Measurements from ENCODE around the gene GRM7. TPM values are rescaled to one million over a fixed set of nuclear protein-coding genes. Genes with fewer than 3 reads are reported as not detected.
A peak's percentile ranks its signal among the peaks of the same experiment; 100 is the strongest.

Gene GRM7
- polyA plus RNA-seq, 6 donors from 2014 or later = not detected

DNA sequence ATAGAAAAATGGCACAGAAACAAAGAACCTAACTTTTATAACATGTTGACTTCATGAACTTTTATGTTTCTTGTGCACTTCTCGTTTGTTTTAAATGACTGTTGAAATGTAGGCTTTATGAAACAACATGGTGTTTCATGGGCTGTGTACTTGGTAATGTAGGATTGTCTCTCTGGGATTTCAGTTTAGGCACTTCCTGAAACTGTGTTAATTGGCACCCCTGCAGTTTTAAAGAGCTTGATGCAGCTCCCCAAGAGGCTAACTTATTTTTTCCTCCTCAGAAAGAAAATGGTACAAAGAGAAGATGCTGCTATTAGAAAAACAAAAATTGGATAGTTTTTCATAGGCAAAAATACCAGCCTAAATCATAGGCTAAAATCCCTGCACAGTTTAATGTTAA lies 239.2 kb downstream of the GRM7 start:
- Mint-ChIP-seq H3K36me3 (no peaks in the 10 kb centered on the region), H3K9me3 (peaks cover 2 to 12% (median 6%) of the 10 kb centered on the region in 7 donors), H3K4me1 (no peaks in the 10 kb centered on the region), H3K4me3 (no peak overlapping the region), H3K27ac (no peak overlapping the region), H3K27me3 (no peaks in the 10 kb centered on the region)
- no peak for ATAC-seq (ENCODE audit: low read depth in 2 of 2)
- DNase-seq = no peak

DNA sequence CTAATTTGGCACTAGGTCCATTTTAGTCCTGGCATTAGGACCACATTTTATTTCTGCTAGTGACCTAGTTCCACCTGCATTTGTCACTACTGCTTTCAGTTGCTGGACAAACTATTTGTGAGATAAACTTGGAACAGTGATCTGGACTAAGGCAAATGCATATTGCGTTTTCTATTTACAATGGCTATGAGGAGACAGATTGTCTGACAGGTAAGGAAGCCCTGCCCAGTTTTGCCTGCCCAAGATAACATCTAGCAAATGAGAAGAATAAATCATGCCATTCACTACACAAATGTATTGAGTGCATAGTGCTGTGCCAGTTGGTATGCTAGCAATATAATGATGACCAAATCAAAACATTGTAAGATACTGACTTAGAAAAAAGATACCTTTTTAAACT lies 245.7 kb downstream of the GRM7 start:
- Mint-ChIP-seq H3K9me3 (peaks cover 0 to 11% (median 4%) of the 10 kb centered on the region in 7 donors), H3K27me3 (no peaks in the 10 kb centered on the region), H3K27ac (no peak overlapping the region), H3K4me3 (no peak overlapping the region), H3K4me1 (no peaks in the 10 kb centered on the region), H3K36me3 (no peaks in the 10 kb centered on the region)
- no peak for ATAC-seq (ENCODE audit: low read depth in 2 of 2)
- DNase-seq = no peak

GRCh38 chr3:7112523-7113056 lies 251.7 kb downstream of the GRM7 start:
- H3K9me3 Mint-ChIP-seq = peaks cover 0 to 5% (median 2%) of the 10 kb centered on the region in 7 donors
- H3K27me3 Mint-ChIP-seq = no peaks in the 10 kb centered on the region
- no peak for ATAC-seq (ENCODE audit: low read depth in 2 of 2)

GRCh38 chr3:7144697-7145308 lies 283.9 kb downstream of the GRM7 start:
- no peak overlapping the region for H3K27ac Mint-ChIP-seq
- no peak overlapping the region for H3K4me3 Mint-ChIP-seq
- no peak for DNase-seq
- H3K9me3 Mint-ChIP-seq = peaks cover 0 to 7% (median 0%) of the 10 kb centered on the region in 7 donors
- no peaks in the 10 kb centered on the region for H3K4me1 Mint-ChIP-seq
- H3K27me3 Mint-ChIP-seq = no peaks in the 10 kb centered on the region
- H3K36me3 Mint-ChIP-seq = no peaks in the 10 kb centered on the region
- ATAC-seq (ENCODE audit: low read depth in 2 of 2) = no peak

More at GRCh38 chr3:7112523-7113056, 251.7 kb downstream of the GRM7 start:
- H3K27ac Mint-ChIP-seq = peak overlapping the region in 1 of 6 donors; percentile 33
- H3K4me3 Mint-ChIP-seq = no peak overlapping the region
- H3K4me1 Mint-ChIP-seq = no peaks in the 10 kb centered on the region
- H3K36me3 Mint-ChIP-seq = no peaks in the 10 kb centered on the region
- no peak for DNase-seq

DNA sequence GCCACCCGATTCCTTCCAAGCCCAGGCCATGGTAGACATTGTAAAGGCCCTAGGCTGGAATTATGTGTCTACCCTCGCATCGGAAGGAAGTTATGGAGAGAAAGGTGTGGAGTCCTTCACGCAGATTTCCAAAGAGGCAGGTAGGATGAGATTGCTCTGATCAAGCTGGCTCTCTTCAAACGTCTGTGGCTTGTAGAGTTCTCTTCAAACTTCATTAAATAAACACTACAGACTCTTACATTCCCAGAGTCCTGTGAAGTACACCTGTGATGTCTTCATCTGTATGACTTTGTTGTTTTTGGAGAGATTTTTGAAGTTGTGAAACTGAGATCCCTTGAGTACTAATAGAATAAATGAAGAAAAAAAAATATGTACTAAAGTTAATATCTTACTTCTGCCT lies 285.6 kb downstream of the GRM7 start:
- H3K27me3 Mint-ChIP-seq = no peaks in the 10 kb centered on the region
- no peaks in the 10 kb centered on the region for H3K4me1 Mint-ChIP-seq
- no peak overlapping the region for H3K4me3 Mint-ChIP-seq
- peaks cover 0 to 7% (median 0%) of the 10 kb centered on the region in 7 donors for H3K9me3 Mint-ChIP-seq
- H3K36me3 Mint-ChIP-seq = no peaks in the 10 kb centered on the region
- no peak for DNase-seq
- H3K27ac Mint-ChIP-seq = no peak overlapping the region
- no peak for ATAC-seq (ENCODE audit: low read depth in 2 of 2)

- Mint-ChIP-seq H3K36me3 (no peaks in the 10 kb centered on the region), H3K4me1 (no peaks in the 10 kb centered on the region), H3K9me3 (peaks cover 0 to 15% (median 3%) of the 10 kb centered on the region in 7 donors), H3K4me3 (no peak overlapping the region), H3K27me3 (no peaks in the 10 kb centered on the region), H3K27ac (no peak overlapping the region)
- DNase-seq (no peak), ATAC-seq (ENCODE audit: low read depth in 2 of 2) (no peak)
Observed at GRCh38 chr3:7158516-7158915, 297.6 kb downstream of the GRM7 start.

DNA sequence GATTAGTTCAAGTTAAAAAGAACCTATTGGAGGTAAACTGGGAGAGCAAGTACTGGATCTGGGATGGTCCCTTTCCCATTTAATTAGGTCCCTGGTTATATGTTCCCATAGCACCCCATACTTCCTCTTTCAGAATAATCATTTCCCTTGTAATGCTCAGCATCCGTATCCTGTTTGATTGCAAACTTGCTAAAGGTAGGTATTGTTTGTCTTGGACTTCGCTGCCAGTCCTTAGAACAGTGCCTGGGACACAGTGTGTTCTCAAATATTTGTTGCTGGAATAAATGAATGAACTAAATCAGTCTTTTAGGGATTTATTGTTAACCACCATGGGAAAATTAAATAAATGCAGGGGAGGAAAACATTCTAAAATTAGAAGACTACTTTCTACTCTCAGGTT lies 299.8 kb downstream of the GRM7 start:
- H3K9me3 Mint-ChIP-seq = peaks cover 0 to 15% (median 1%) of the 10 kb centered on the region in 7 donors
- no peaks in the 10 kb centered on the region for H3K27me3 Mint-ChIP-seq
- H3K36me3 Mint-ChIP-seq = no peaks in the 10 kb centered on the region
- no peak for ATAC-seq (ENCODE audit: low read depth in 2 of 2)
- H3K4me3 Mint-ChIP-seq = no peak overlapping the region
- no peaks in the 10 kb centered on the region for H3K4me1 Mint-ChIP-seq
- no peak for DNase-seq
- H3K27ac Mint-ChIP-seq = no peak overlapping the region

- ATAC-seq (ENCODE audit: low read depth in 2 of 2) = no peak
- no peak overlapping the region for H3K4me3 Mint-ChIP-seq
- no peaks in the 10 kb centered on the region for H3K4me1 Mint-ChIP-seq
- H3K9me3 Mint-ChIP-seq = peaks cover 0 to 17% (median 4%) of the 10 kb centered on the region in 7 donors
- DNase-seq = no peak
- no peaks in the 10 kb centered on the region for H3K27me3 Mint-ChIP-seq
- no peak overlapping the region for H3K27ac Mint-ChIP-seq
- H3K36me3 Mint-ChIP-seq = no peaks in the 10 kb centered on the region
Observed at GRCh38 chr3:7166460-7166859, 305.5 kb downstream of the GRM7 start.

- H3K4me3 Mint-ChIP-seq = no peak overlapping the region
- H3K9me3 Mint-ChIP-seq = peaks cover 0 to 8% (median 0%) of the 10 kb centered on the region in 7 donors
- no peaks in the 10 kb centered on the region for H3K36me3 Mint-ChIP-seq
- H3K27ac Mint-ChIP-seq = no peak overlapping the region
- ATAC-seq (ENCODE audit: low read depth in 2 of 2) (no peak), DNase-seq (no peak)
- no peaks in the 10 kb centered on the region for H3K4me1 Mint-ChIP-seq
- H3K27me3 Mint-ChIP-seq = no peaks in the 10 kb centered on the region
Observed at GRCh38 chr3:7171493-7171892, 310.6 kb downstream of the GRM7 start.

- Mint-ChIP-seq H3K27ac (no peak overlapping the region), H3K4me1 (no peaks in the 10 kb centered on the region), H3K9me3 (peaks cover 0 to 11% (median 0%) of the 10 kb centered on the region in 7 donors), H3K27me3 (no peaks in the 10 kb centered on the region), H3K4me3 (no peak overlapping the region), H3K36me3 (no peaks in the 10 kb centered on the region)
- ATAC-seq (ENCODE audit: low read depth in 2 of 2) (no peak), DNase-seq (no peak)
Observed at GRCh38 chr3:7172996-7173395, 312.1 kb downstream of the GRM7 start.

DNA sequence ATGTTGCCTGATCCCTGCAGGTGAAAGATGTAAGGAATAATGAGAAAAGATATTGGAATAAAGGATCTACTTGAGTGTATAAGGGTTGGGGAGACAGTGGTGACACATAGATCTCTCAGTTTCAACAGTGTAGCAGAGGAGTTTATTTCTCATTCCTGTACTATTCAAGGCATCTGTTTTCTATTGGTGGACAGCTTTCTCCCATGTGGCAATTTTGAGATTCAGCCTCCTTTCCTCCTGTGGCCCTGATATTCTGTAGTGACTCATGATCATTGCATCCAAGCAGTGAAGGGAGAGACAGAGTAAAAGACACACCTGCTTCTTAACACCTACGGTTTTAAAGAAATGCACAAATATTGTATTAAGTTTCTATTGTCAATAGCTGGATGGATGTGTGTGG lies 327.6 kb downstream of the GRM7 start:
- H3K4me1 Mint-ChIP-seq = no peaks in the 10 kb centered on the region

GRCh38 chr3:7190095-7190494 lies 329.2 kb downstream of the GRM7 start:
- Mint-ChIP-seq H3K27ac (no peak overlapping the region), H3K4me1 (no peaks in the 10 kb centered on the region), H3K27me3 (no peaks in the 10 kb centered on the region), H3K4me3 (no peak overlapping the region), H3K9me3 (peaks cover 0 to 14% (median 0%) of the 10 kb centered on the region in 7 donors), H3K36me3 (no peaks in the 10 kb centered on the region)
- ATAC-seq (ENCODE audit: low read depth in 2 of 2) = no peak
- DNase-seq = no peak

More for the DNA sequence above, 327.6 kb downstream of the GRM7 start:
- Mint-ChIP-seq H3K9me3 (peaks cover 0 to 14% (median 0%) of the 10 kb centered on the region in 7 donors), H3K4me3 (no peak overlapping the region), H3K27ac (no peak overlapping the region), H3K27me3 (no peaks in the 10 kb centered on the region), H3K36me3 (no peaks in the 10 kb centered on the region)
- ATAC-seq (ENCODE audit: low read depth in 2 of 2) (no peak), DNase-seq (no peak)

DNA sequence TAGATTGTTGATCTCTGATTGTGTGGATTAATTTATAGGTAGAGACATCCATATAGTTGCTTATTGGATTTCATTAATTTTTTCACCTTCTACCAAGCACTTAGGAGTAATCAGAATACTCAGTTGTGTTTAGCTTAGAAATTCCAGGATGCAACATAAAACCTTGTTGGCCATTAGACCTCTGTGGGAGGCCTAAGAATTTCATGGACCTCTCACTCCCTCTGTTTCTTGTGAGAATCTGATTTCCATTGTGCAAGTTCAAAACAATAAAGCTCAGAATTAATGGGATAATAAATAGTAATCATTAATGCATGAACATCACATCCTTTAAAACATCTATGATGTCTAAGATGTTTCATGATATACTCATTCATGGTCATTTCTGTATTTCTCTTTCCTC lies 332.4 kb downstream of the GRM7 start:
- DNase-seq = no peak
- Mint-ChIP-seq H3K9me3 (peaks cover 0 to 10% (median 0%) of the 10 kb centered on the region in 7 donors), H3K4me3 (no peak overlapping the region), H3K4me1 (no peaks in the 10 kb centered on the region), H3K27ac (no peak overlapping the region), H3K27me3 (no peaks in the 10 kb centered on the region), H3K36me3 (no peaks in the 10 kb centered on the region)
- ATAC-seq (ENCODE audit: low read depth in 2 of 2) = no peak

DNA sequence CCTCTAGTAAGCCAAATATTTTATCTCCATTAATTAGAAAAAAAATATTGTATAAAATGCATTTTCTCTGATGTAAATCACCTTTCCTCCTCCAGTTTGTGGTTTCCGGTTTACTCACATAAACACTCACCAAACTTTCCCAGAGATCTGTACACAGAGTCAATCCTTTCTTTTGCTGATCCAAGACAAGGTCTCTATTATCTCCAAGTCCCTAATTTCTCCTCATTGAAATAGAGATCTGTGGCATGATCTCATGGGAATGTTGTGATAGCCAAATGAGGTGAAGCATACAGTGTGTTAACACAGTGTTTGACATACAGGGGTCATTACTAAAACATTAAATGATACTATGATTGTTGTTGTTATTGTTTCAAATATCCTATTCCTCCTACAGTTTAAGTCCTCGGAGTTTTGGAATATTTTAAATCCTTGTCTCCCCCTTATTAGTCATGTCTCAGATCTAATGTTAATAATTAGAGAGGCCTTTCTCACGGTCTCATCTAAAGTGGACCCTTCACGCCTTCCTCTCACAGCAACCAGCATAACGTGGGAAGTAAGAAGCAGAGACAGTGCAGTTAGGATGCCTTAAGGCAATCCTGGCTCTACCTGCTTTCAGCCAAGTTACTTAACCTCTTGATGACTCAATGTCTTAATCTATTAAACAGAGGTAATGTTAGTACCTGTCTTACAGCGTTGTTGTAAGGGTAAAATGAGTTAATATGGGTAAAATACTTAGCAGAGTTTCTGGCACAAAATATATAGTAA lies 333.3 kb downstream of the GRM7 start:
- DNase-seq (no peak), ATAC-seq (ENCODE audit: low read depth in 2 of 2) (no peak)
- Mint-ChIP-seq H3K9me3 (peaks cover 0 to 10% (median 0%) of the 10 kb centered on the region in 7 donors), H3K27me3 (no peaks in the 10 kb centered on the region), H3K27ac (peak overlapping the region in 1 of 6 donors; percentile 33), H3K36me3 (no peaks in the 10 kb centered on the region), H3K4me1 (no peaks in the 10 kb centered on the region), H3K4me3 (no peak overlapping the region)
